Body of pancreas (tissue), 4 donors: ENCODE measurements around the gene RMRP. TPM values are rescaled to one million over a fixed set of nuclear protein-coding genes. Genes with fewer than 3 reads are reported as not detected.

ENCODE experiments used
- ATAC-seq: fragments of 150-250 bp; one replicate; pipeline ENCODE4 v1.9.1; 2016
- DNase-seq, 4 donors: peaks; one replicate each; pipeline ENCODE4 v3.0.0-alpha.2; 2019
- H3K27ac ChIP-seq, 4 donors: fragments of 200-600 bp; sonication (generic); 1 replicate in 3 of 4; 2 replicates in 1 of 4; pipeline versions ENCODE4 v1.5.1 to v1.6.1; 2016 to 2019; ENCODE audit warnings: mild to moderate bottlenecking in 1 of 4, mixed read lengths in 1 of 4, moderate library complexity in 1 of 4
- H3K27me3 ChIP-seq, 2 donors: fragments of 200-600 bp; sonication (generic); one replicate each; pipeline ENCODE4 v1.6.0; 2016; ENCODE audit warnings: mild to moderate bottlenecking in 1 of 2
- H3K36me3 ChIP-seq, 2 donors: fragments of 200-600 bp; sonication (generic); replicated peaks in 1 of 2; 2 replicates each; pipeline ENCODE4 v1.5.1; 2016; ENCODE audit warnings: low read depth in 2 of 2; ENCODE audit not compliant: insufficient read depth in 1 of 2
- H3K4me1 ChIP-seq: fragments of 200-600 bp; sonication (generic); one replicate; pipeline ENCODE4 v1.6.0; 2016
- H3K4me3 ChIP-seq, 2 donors: fragments of 200-600 bp; sonication (generic); 1 replicate in 1 of 2; 2 replicates in 1 of 2; pipeline ENCODE4 v1.5.1; 2016 to 2019
- H3K9me3 ChIP-seq, 3 donors: fragments of 200-600 bp; sonication (generic); 1 replicate in 2 of 3; 2 replicates in 1 of 3; pipeline ENCODE4 v1.5.1; 2016
- CTCF ChIP-seq, 7 experiments: fragments of 450-650 bp in 4 of 7; fragments of 200-600 bp in 3 of 7; sonication (generic) in 3 of 7; IDR thresholded peaks; one replicate each; pipeline ENCODE4 v1.5.1; 2016 to 2019; ENCODE audit warnings: antibody characterized with exemption in 7 of 7
- POLR2A ChIP-seq, 3 donors: fragments of 450-650 bp; IDR thresholded peaks; one replicate each; pipeline ENCODE4 v1.6.1; 2016; ENCODE audit warnings: antibody characterized with exemption in 3 of 3, mild to moderate bottlenecking in 2 of 3
- WGBS, 2 donors: methylation state at CpG; one replicate each; pipeline ENCODE4 v1.1.5; 2017; 5-methylcytosine and 5-hydroxymethylcytosine counted together
- intact Hi-C: fragments of 100-400 bp; cut with DNase I; formaldehyde crosslinking; loops from one replicate; pipeline ENCODE4 v1.15.1; 2023
- total RNA-seq, 2 donors: library from RNA; depleted of rRNA; stranded (reverse); fragments of >200 nt; gene quantifications; one replicate each; pipeline ENCODE4 v1.1.0, GENCODE V29; 2016

The RMRP gene
- total RNA-seq, 2 donors from 2014 or later: 887 to 2,577 TPM

GRCh38 chr9:35675732-35676392, 18.0 kb upstream of the RMRP start:
- WGBS, 2 donors: 17 to 20% methylated on average over 1 to 51 of the region's 51 CpGs
- TF ChIP-seq CTCF (IDR thresholded peaks at IDR 0.05): no peak
- intact Hi-C loops: no loop called here

GRCh38 chr9:35675204-35675603, 17.4 kb upstream of the RMRP start:
- Histone ChIP-seq H3K27me3 (no peaks in the 10 kb centered on the region), H3K27ac (no peak overlapping the region), H3K4me1 (peaks cover 38% of the 10 kb centered on the region), H3K9me3 (no peaks in the 10 kb centered on the region), H3K36me3 (no peaks in the 10 kb centered on the region), H3K4me3 (no peak overlapping the region)
- ATAC-seq: no peak
- no peak for TF ChIP-seq POLR2A (IDR thresholded peaks at IDR 0.05)
- TF ChIP-seq CTCF (IDR thresholded peaks at IDR 0.05): no peak
- DNase-seq: no peak
- intact Hi-C loops: no loop called here
- WGBS, 2 donors: 54 to 68% methylated on average over 7 to 13 of the region's 13 CpGs

More at GRCh38 chr9:35675732-35676392, 18.0 kb upstream of the RMRP start:
- Histone ChIP-seq H3K27me3 (no peaks in the 10 kb centered on the region), H3K4me1 (peaks cover 34% of the 10 kb centered on the region), H3K36me3 (no peaks in the 10 kb centered on the region), H3K27ac (no peak overlapping the region), H3K4me3 (peak overlapping the region in 1 of 2 donors; percentile 7), H3K9me3 (no peaks in the 10 kb centered on the region)
- ATAC-seq (peak; percentile 47), DNase-seq (peak in 2 of 4 donors; percentile 37 to 45)

GRCh38 chr9:35674025-35674361, 16.2 kb upstream of the RMRP start:
- Histone ChIP-seq H3K36me3 (no peaks in the 10 kb centered on the region), H3K27ac (peak overlapping the region; percentile 50 to 66 (median 61)), H3K9me3 (no peaks in the 10 kb centered on the region), H3K4me1 (peaks cover 50% of the 10 kb centered on the region), H3K4me3 (no peak overlapping the region), H3K27me3 (no peaks in the 10 kb centered on the region)
- no peak for ATAC-seq
- WGBS, 2 donors: 40 to 64% methylated on average over 1 to 3 of the region's 3 CpGs
- TF ChIP-seq CTCF (IDR thresholded peaks at IDR 0.05): no peak
- no peak for DNase-seq
- intact Hi-C loops: no loop called here

- 11 to 28% methylated on average over 9 to 10 of the region's 10 CpGs for WGBS, 2 donors
Measured at GRCh38 chr9:35673132-35674024, 15.6 kb upstream of the RMRP start, which contains the start of gene CA9. CA9 (plus strand) TSS chr9:35673928; CDS start chr9:35673960, 32 bp downstream.

More at GRCh38 chr9:35673132-35674024, 15.6 kb upstream of the RMRP start, which contains the start of gene CA9:
- Histone ChIP-seq H3K27ac (peak within 1 kb of the TSS; percentile 50 to 66 (median 61)), H3K4me1 (peaks cover 56% of the 10 kb centered on the region), H3K9me3 (no peaks in the 10 kb centered on the region), H3K36me3 (no peaks in the 10 kb centered on the region), H3K27me3 (no peaks in the 10 kb centered on the region), H3K4me3 (no peak within 1 kb of the TSS)
- intact Hi-C loops: no loop called here
- DNase-seq (peak; percentile 60 to 93 (median 86)), ATAC-seq (peak; percentile 54)
- TF ChIP-seq POLR2A (IDR thresholded peaks at IDR 0.05) (peak in 1 of 3 donors; percentile 45), CTCF (IDR thresholded peaks at IDR 0.05) (no peak)
